Colonic mucosa (tissue), 4 donors: ENCODE measurements around the gene POP5. TPM values are rescaled to one million over a fixed set of nuclear protein-coding genes. Genes with fewer than 3 reads are reported as not detected.

Experiments used
- DNase-seq: peaks from one replicate; pipeline ENCODE4 v3.0.0-alpha.2; 2020
- H3K27ac ChIP-seq: fragments of 200-600 bp; one replicate; pipeline ENCODE4 v1.8.0; 2021
- H3K27me3 ChIP-seq: fragments of 200-600 bp; one replicate; pipeline ENCODE4 v1.8.0; 2021
- H3K36me3 ChIP-seq: fragments of 200-600 bp; one replicate; pipeline ENCODE4 v1.8.0; 2021
- H3K4me1 ChIP-seq: fragments of 200-600 bp; one replicate; pipeline ENCODE4 v1.8.0; 2021; ENCODE audit warnings: mild to moderate bottlenecking
- H3K4me3 ChIP-seq: fragments of 200-600 bp; one replicate; pipeline ENCODE4 v1.8.0; 2021
- H3K9ac ChIP-seq, 2 donors: one replicate each; pipeline ENCODE4 v1.7.0; 2013; ENCODE audit warnings: control low read depth in 2 of 2, low read depth in 2 of 2, low read length in 2 of 2
- H3K9me3 ChIP-seq: fragments of 200-600 bp; one replicate; pipeline ENCODE4 v1.8.0; 2021
- CTCF ChIP-seq: fragments of 200-600 bp; IDR thresholded peaks from one replicate; pipeline ENCODE4 v1.8.0; 2022; ENCODE audit warnings: antibody characterized with exemption, mild to moderate bottlenecking
- intact Hi-C: fragments of 100-400 bp; cut with DNase I; formaldehyde crosslinking; loops from one replicate; pipeline ENCODE4 v1.14.1; 2022
- total RNA-seq, 2 donors: library from RNA; stranded (reverse); fragmentation: NEBNext Ultra II Directional in 1 of 2; extraction: Animal tissue kit (Norgen Biotek cat#: 25700) in 1 of 2; gene quantifications; one replicate each; pipeline ENCODE4 v1.2.1, GENCODE V29; 2021
- donor health status: healthy.
- donor health status: DM: no; HTN: no; CAD: no.
- donor health status: DM: no; HTN: no; CAD: no.

Gene POP5
- total RNA-seq, 2 donors from 2014 or later, result 22.8 to 77.7 TPM

GRCh38 chr12:120592121-120593049, 11.2 kb upstream of the POP5 start:
- DNase-seq, result no peak
- TF ChIP-seq CTCF, result no peak

GRCh38 chr12:120590741-120591407, 9.7 kb upstream of the POP5 start:
- peak; percentile 80 for DNase-seq
- H3K9ac ChIP-seq, result no peak overlapping the region
- intact Hi-C loops, result loop anchor here (10.0 kb wide), 1 partner anchor 514 kb away; no protein-coding TSS in a partner anchor
- no peaks in the 10 kb centered on the region for H3K4me1 ChIP-seq
- TF ChIP-seq CTCF, result no peak
- no peaks in the 10 kb centered on the region for H3K27me3 ChIP-seq
- no peaks in the 10 kb centered on the region for H3K36me3 ChIP-seq
- H3K27ac ChIP-seq, result peak overlapping the region; percentile 87
- no peak overlapping the region for H3K4me3 ChIP-seq
- no peaks in the 10 kb centered on the region for H3K9me3 ChIP-seq

More at GRCh38 chr12:120592121-120593049, 11.2 kb upstream of the POP5 start:
- Histone ChIP-seq H3K4me3 (no peak overlapping the region), H3K9me3 (no peaks in the 10 kb centered on the region), H3K4me1 (no peaks in the 10 kb centered on the region), H3K9ac (no peak overlapping the region), H3K27ac (no peak overlapping the region), H3K27me3 (no peaks in the 10 kb centered on the region), H3K36me3 (no peaks in the 10 kb centered on the region)
- intact Hi-C loops, result loop anchor here (10.0 kb wide), 1 partner anchor 512 kb away; no protein-coding TSS in a partner anchor

GRCh38 chr12:120588948-120589930, 8.0 kb upstream of the POP5 start:
- DNase-seq, result no peak
- intact Hi-C loops, result loop anchor here (5.0 kb wide), 1 partner anchor 63 kb away; no protein-coding TSS in a partner anchor
- TF ChIP-seq CTCF, result no peak
- Histone ChIP-seq H3K27me3 (no peaks in the 10 kb centered on the region), H3K4me1 (no peaks in the 10 kb centered on the region), H3K9ac (no peak overlapping the region), H3K27ac (no peak overlapping the region), H3K9me3 (no peaks in the 10 kb centered on the region), H3K36me3 (no peaks in the 10 kb centered on the region), H3K4me3 (no peak overlapping the region)

- intact Hi-C loops, result loop anchor here (5.0 kb wide), 1 partner anchor 64 kb away; no protein-coding TSS in a partner anchor
- TF ChIP-seq CTCF, result no peak
Measured at GRCh38 chr12:120588371-120588770, 7.2 kb upstream of the POP5 start.

More at GRCh38 chr12:120588371-120588770, 7.2 kb upstream of the POP5 start:
- Histone ChIP-seq H3K4me1 (peaks cover 6% of the 10 kb centered on the region), H3K36me3 (no peaks in the 10 kb centered on the region), H3K4me3 (no peak overlapping the region), H3K27ac (no peak overlapping the region), H3K27me3 (no peaks in the 10 kb centered on the region), H3K9ac (no peak overlapping the region), H3K9me3 (no peaks in the 10 kb centered on the region)
- no peak for DNase-seq
